Mucosa of descending colon (tissue), 3 donors: ENCODE measurements around the gene LETM1. TPM values are rescaled to one million over a fixed set of nuclear protein-coding genes. Genes with fewer than 3 reads are reported as not detected.

ENCODE experiments used
- ATAC-seq: fragments of 200-7000 bp; cut with Tn5 transposase; one replicate; pipeline ENCODE4 v1.9.1; 2020; ENCODE audit warnings: mild to moderate bottlenecking, moderate library complexity
- DNase-seq, 3 donors: peaks; one replicate each; pipeline ENCODE4 v3.0.0-alpha.2; 2020
- H3K36me3 ChIP-seq: fragments of 200-600 bp; one replicate; pipeline ENCODE4 v1.8.0; 2021; ENCODE audit warnings: low read depth, mild to moderate bottlenecking
- H3K4me1 ChIP-seq: fragments of 200-600 bp; one replicate; pipeline ENCODE4 v1.8.0; 2021; ENCODE audit warnings: low read depth, mild to moderate bottlenecking
- H3K4me3 ChIP-seq: fragments of 200-600 bp; one replicate; pipeline ENCODE4 v1.8.0; 2021; ENCODE audit warnings: mild to moderate bottlenecking
- H3K9me3 ChIP-seq: fragments of 200-600 bp; one replicate; pipeline ENCODE4 v1.8.0; 2021; ENCODE audit warnings: mild to moderate bottlenecking
- CTCF ChIP-seq: fragments of 200-600 bp; IDR thresholded peaks from one replicate; pipeline ENCODE4 v1.8.0; 2022; ENCODE audit warnings: antibody characterized with exemption, mild to moderate bottlenecking
- intact Hi-C, 2 donors: fragments of 100-400 bp; cut with DNase I in 1 of 2; cut with micrococcal nuclease in 1 of 2; formaldehyde crosslinking; loops; one replicate each; pipeline versions ENCODE4 v1.11.0 to v1.11.1; 2022; cut with DNase I, micrococcal nuclease
- total RNA-seq, 3 donors: library from RNA; stranded (reverse); fragmentation: NEBNext Ultra II Directional in 2 of 3; extraction: Animal tissue kit (Norgen Biotek cat#: 25700) in 2 of 3; gene quantifications; one replicate each; pipeline versions ENCODE4 v1.2.1 to v1.2.4, GENCODE V29; 2021 to 2023
- donor health status: DM: no; HTN: no; CAD: no; lungs with moderate emphysema.
- donor health status: DM: no; HTN: no; CAD: no.
- donor health status: DM: no; HTN: yes; CAD: no.

Gene LETM1
- total RNA-seq, 3 donors from 2014 or later, result 85.5 to 160 (median 133) TPM

- no peak for TF ChIP-seq CTCF
- DNase-seq, result peak in 1 of 3 donors; percentile 48
- Histone ChIP-seq H3K9me3 (no peaks in the 10 kb centered on the region), H3K4me1 (no peaks in the 10 kb centered on the region), H3K4me3 (no peak overlapping the region), H3K36me3 (peaks cover 21% of the 10 kb centered on the region)
- intact Hi-C loops, result no loop called here
- peak; percentile 42 for ATAC-seq
Observed at GRCh38 chr4:1815997-1816860, 39.7 kb downstream of the LETM1 start.

- TF ChIP-seq CTCF, result no peak
- no peaks in the 10 kb centered on the region for H3K9me3 ChIP-seq
- peaks cover 21% of the 10 kb centered on the region for H3K36me3 ChIP-seq
- intact Hi-C loops, result no loop called here
- DNase-seq, result no peak
- no peak for ATAC-seq
- no peak overlapping the region for H3K4me3 ChIP-seq
- no peaks in the 10 kb centered on the region for H3K4me1 ChIP-seq
Observed at GRCh38 chr4:1815096-1815996, 40.6 kb downstream of the LETM1 start.

GRCh38 chr4:1814453-1814852, 41.5 kb downstream of the LETM1 start:
- no peak overlapping the region for H3K4me3 ChIP-seq
- no peaks in the 10 kb centered on the region for H3K4me1 ChIP-seq
- TF ChIP-seq CTCF, result no peak
- H3K9me3 ChIP-seq, result no peaks in the 10 kb centered on the region
- intact Hi-C loops, result no loop called here
- peaks cover 21% of the 10 kb centered on the region for H3K36me3 ChIP-seq
- DNase-seq (no peak), ATAC-seq (no peak)

- no peaks in the 10 kb centered on the region for H3K4me1 ChIP-seq
- DNase-seq (no peak), ATAC-seq (no peak)
- peaks cover 21% of the 10 kb centered on the region for H3K36me3 ChIP-seq
- H3K9me3 ChIP-seq, result no peaks in the 10 kb centered on the region
- H3K4me3 ChIP-seq, result no peak overlapping the region
- intact Hi-C loops, result no loop called here
- TF ChIP-seq CTCF, result no peak
Observed at GRCh38 chr4:1813915-1814314, 42.0 kb downstream of the LETM1 start.

- Histone ChIP-seq H3K36me3 (peaks cover 21% of the 10 kb centered on the region), H3K9me3 (no peaks in the 10 kb centered on the region), H3K4me3 (no peak overlapping the region), H3K4me1 (no peaks in the 10 kb centered on the region)
- no peak for DNase-seq
- ATAC-seq, result no peak
- intact Hi-C loops, result no loop called here
- TF ChIP-seq CTCF, result no peak
Observed at GRCh38 chr4:1813231-1813630, 42.7 kb downstream of the LETM1 start.
